PC-3 (cell line): ENCODE data around the gene AUH. TPM values are rescaled to one million over a fixed set of nuclear protein-coding genes. Genes with fewer than 3 reads are reported as not detected.
A peak's percentile ranks its signal among the peaks of the same experiment; 100 is the strongest.

Experiments used
- ATAC-seq: fragments of 200-7000 bp; cut with Tn5 transposase; 2 replicates; pipeline ENCODE4 v1.9.1; 2020; ENCODE audit warnings: mild to moderate bottlenecking, moderate library complexity
- BruUV-seq: library from RNA; stranded (reverse); fragments of 400-500 nt; replicated peaks from 2 replicates; lab custom pipeline; 2021; lab: Mats Ljungman, UMichigan
- CTCF ChIA-PET: fragments of 300-600 bp; sonication (Branson Sonifier 250); formaldehyde crosslinking; loops from one replicate; lab custom pipeline; 2022; ENCODE audit warnings: antibody characterized with exemption; lab: Charles Lee
- POLR2A ChIA-PET: fragments of 300-600 bp; sonication (Branson Sonifier 250); formaldehyde crosslinking; loops from one replicate; lab custom pipeline; 2022; ENCODE audit warnings: antibody characterized with exemption; ENCODE audit not compliant: unreplicated experiment; lab: Charles Lee
- DNase-seq: peaks from one replicate; pipeline ENCODE4 v3.0.0-alpha.2; 2015
- H2AFZ ChIP-seq: fragments of 300-600 bp; sonication (generic); 2 replicates; pipeline ENCODE4 v1.6.0; 2016; ENCODE audit warnings: antibody characterized with exemption, low read length
- H3F3A ChIP-seq: fragments of 300-600 bp; sonication (generic); one replicate; pipeline ENCODE4 v1.6.0; 2017; ENCODE audit warnings: antibody characterized with exemption, low read length, control low read depth, mild to moderate bottlenecking; ENCODE audit not compliant: unreplicated experiment
- H3K27ac ChIP-seq: fragments of 300-600 bp; sonication (generic); 2 replicates; pipeline ENCODE4 v1.5.1; 2016; ENCODE audit warnings: mild to moderate bottlenecking, low read length
- H3K27me3 ChIP-seq: fragments of 300-600 bp; sonication (generic); 2 replicates; pipeline ENCODE4 v1.6.1; 2016; ENCODE audit warnings: low read length, mixed read lengths
- H3K36me3 ChIP-seq: fragments of 300-600 bp; sonication (generic); 2 replicates; pipeline ENCODE4 v1.6.1; 2016; ENCODE audit warnings: low read depth, mixed run types, low read length, mixed read lengths
- H3K4me1 ChIP-seq: fragments of 300-600 bp; sonication (generic); 2 replicates; pipeline ENCODE4 v1.5.1; 2016; ENCODE audit warnings: low read length; ENCODE audit not compliant: insufficient read depth
- H3K4me2 ChIP-seq: fragments of 300-600 bp; sonication (generic); 2 replicates; pipeline ENCODE4 v1.6.0; 2016; ENCODE audit warnings: low read length
- H3K4me3 ChIP-seq: fragments of 300-600 bp; sonication (generic); 2 replicates; pipeline ENCODE4 v1.5.1; 2016; ENCODE audit warnings: mild to moderate bottlenecking, low read length, mixed read lengths
- H3K79me2 ChIP-seq: fragments of 300-600 bp; sonication (generic); 2 replicates; pipeline ENCODE4 v1.6.1; 2017; ENCODE audit warnings: low read length, mixed read lengths
- H3K9ac ChIP-seq: fragments of 300-600 bp; sonication (generic); 2 replicates; pipeline ENCODE4 v1.6.0; 2016; ENCODE audit warnings: mild to moderate bottlenecking, low read length
- H3K9me2 ChIP-seq: fragments of 300-600 bp; sonication (generic); replicated peaks from 2 replicates; pipeline ENCODE4 v1.6.1; 2016; ENCODE audit warnings: mixed run types, low read length, mixed read lengths
- H3K9me3 ChIP-seq: fragments of 300-600 bp; sonication (generic); 2 replicates; pipeline ENCODE4 v1.6.1; 2016; ENCODE audit warnings: low read length, mixed read lengths
- H4K20me1 ChIP-seq: fragments of 300-600 bp; sonication (generic); 2 replicates; pipeline ENCODE4 v1.6.1; 2016; ENCODE audit warnings: low read length, mixed read lengths
- CTCF ChIP-seq: fragments of 300-600 bp; sonication (generic); conservative IDR thresholded peaks from 2 replicates; pipeline ENCODE4 v1.5.1; 2017; ENCODE audit warnings: antibody characterized with exemption, low read depth, mild to moderate bottlenecking, low read length
- EZH2 ChIP-seq: fragments of 300-600 bp; sonication (generic); IDR thresholded peaks from one replicate; pipeline ENCODE4 v1.6.1; 2017; ENCODE audit warnings: antibody characterized with exemption, mild to moderate bottlenecking, low read length; ENCODE audit not compliant: unreplicated experiment
- EZH2phosphoT487 ChIP-seq: fragments of 300-600 bp; sonication (generic); IDR thresholded peaks from 2 replicates; pipeline ENCODE4 v1.6.1; 2018; ENCODE audit warnings: mild to moderate bottlenecking, antibody characterized with exemption, low read length, borderline replicate concordance
- intact Hi-C: fragments of 100-400 bp; cut with micrococcal nuclease; formaldehyde crosslinking; loops from 2 replicates; pipeline ENCODE4 v1.9.0; 2023
- total RNA-seq: library from RNA; depleted of rRNA; stranded (reverse); fragments of >200 nt; gene quantifications from 2 replicates; pipeline ENCODE4 v1.2.3, GENCODE V29; 2014

AUH gene
- total RNA-seq, 1 experiment from 2014 or later = 30.4 TPM

GRCh38 chr9:91193658-91194391 is 167.9 kb downstream of the AUH start:
- Histone ChIP-seq H3K4me3 (peak overlapping the region; percentile 67), H3K27ac (peak overlapping the region; percentile 100), H3K9me3 (no peaks in the 10 kb centered on the region), H3K9me2 (no peaks in the 10 kb centered on the region), H3K79me2 (no peaks in the 10 kb centered on the region), H3K4me1 (peaks cover 49% of the 10 kb centered on the region), H3K9ac (peak overlapping the region; percentile 98), H3K36me3 (no peaks in the 10 kb centered on the region), H3K27me3 (no peaks in the 10 kb centered on the region), H4K20me1 (no peaks in the 10 kb centered on the region), H2AFZ (peak overlapping the region; percentile 56; the same call in 1 of the 2 replicates), H3F3A (no peaks in the 10 kb centered on the region), H3K4me2 (peak overlapping the region; percentile 88)
- peak; percentile 58 for ATAC-seq
- no peak for TF ChIP-seq CTCF
- intact Hi-C loops = loop anchor here (2.0 to 5.0 kb wide), 4 partner anchors 53 to 231 kb away; no protein-coding TSS in a partner anchor
- CTCF ChIA-PET = no interaction called here
- POLR2A ChIA-PET = interaction anchor here (0.6 kb wide), 1 partner anchor 12 kb away, joined by 3 read pairs; no protein-coding TSS in a partner anchor
- no TSS peak for BruUV-seq
- DNase-seq = peak; percentile 71

DNA sequence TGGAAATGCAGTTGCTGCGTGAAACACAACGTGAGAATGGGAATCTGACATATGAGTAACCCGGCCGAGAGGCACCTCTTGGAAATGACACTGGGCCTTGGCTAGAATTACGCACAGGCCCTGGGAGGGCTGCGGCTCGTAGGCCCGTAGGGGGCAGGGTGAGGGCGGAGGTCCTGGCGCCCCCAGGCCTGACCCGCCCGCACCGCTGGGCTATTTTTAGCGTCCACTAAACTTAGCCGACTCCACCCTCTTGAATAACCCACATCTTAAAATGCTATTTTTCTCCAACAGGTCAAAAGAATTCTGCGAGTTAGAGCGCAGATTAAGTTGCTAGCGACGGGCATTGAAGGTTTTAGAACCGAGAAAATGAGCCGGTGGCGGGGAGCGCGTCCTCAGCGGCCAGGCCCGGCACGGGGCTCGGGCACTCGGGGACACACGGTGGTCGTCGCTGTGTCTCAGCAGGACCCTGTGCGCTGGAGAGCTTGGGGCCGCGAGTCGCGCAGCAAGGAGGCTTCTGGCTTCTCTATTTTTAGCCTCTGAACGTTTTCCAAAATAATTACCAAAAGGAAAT is 168.5 kb downstream of the AUH start:
- Histone ChIP-seq H4K20me1 (no peaks in the 10 kb centered on the region), H3K9me3 (no peaks in the 10 kb centered on the region), H2AFZ (peak overlapping the region; percentile 56; the same call in 1 of the 2 replicates), H3K4me2 (peak overlapping the region; percentile 88), H3F3A (no peaks in the 10 kb centered on the region), H3K27me3 (no peaks in the 10 kb centered on the region), H3K79me2 (no peaks in the 10 kb centered on the region), H3K9ac (peak overlapping the region; percentile 98), H3K36me3 (no peaks in the 10 kb centered on the region), H3K9me2 (no peaks in the 10 kb centered on the region), H3K4me3 (peak overlapping the region; percentile 67), H3K27ac (peak overlapping the region; percentile 100), H3K4me1 (peaks cover 46% of the 10 kb centered on the region)
- peak; percentile 88 for ATAC-seq
- TF ChIP-seq CTCF = no peak
- TF ChIP-seq EZH2 = no peak
- no peak for TF ChIP-seq EZH2phosphoT487
- CTCF ChIA-PET = no interaction called here
- POLR2A ChIA-PET = interaction anchor here (0.7 to 0.9 kb wide), 2 partner anchors 230 to 231 kb away, joined by 3 to 5 read pairs; partner anchors contain the start of gene NFIL3
- intact Hi-C loops = loop anchor here (2.0 to 5.0 kb wide), 4 partner anchors 54 to 232 kb away; no protein-coding TSS in a partner anchor
- peak; percentile 94 for DNase-seq
- BruUV-seq = TSS peak; percentile 80
